ENCODE data around the gene CADPS2. TPM values are rescaled to one million over a fixed set of nuclear protein-coding genes. Genes with fewer than 3 reads are reported as not detected.

Gene CADPS2
- total RNA-seq, 2 donors from 2014 or later = 31.9 to 63.9 TPM

GRCh38 chr7:122847871-122848473, 38.3 kb downstream of the CADPS2 start:
- Histone ChIP-seq H3K4me1 (peaks cover 13% of the 10 kb centered on the region), H3K4me3 (no peak overlapping the region), H3K9me3 (no peaks in the 10 kb centered on the region), H3K36me3 (replicated peaks in 1 of 2; ENCODE audit: insufficient read depth in 1 of 2, low read depth in 2 of 2) (no peaks in the 10 kb centered on the region), H3K27me3 (no peaks in the 10 kb centered on the region), H3K27ac (no peak overlapping the region)
- no peak for ATAC-seq
- intact Hi-C loops (cut with DNase I) = no loop called here
- no peak for DNase-seq
- no peak for TF ChIP-seq POLR2A (IDR thresholded peaks at IDR 0.05)
- TF ChIP-seq CTCF (IDR thresholded peaks at IDR 0.05) = no peak
- WGBS, 2 donors = 80 to 86% methylated on average over 3 of the region's 3 CpGs

GRCh38 chr7:122846591-122846990, 39.7 kb downstream of the CADPS2 start:
- 83 to 87% methylated on average over 2 of the region's 2 CpGs for WGBS, 2 donors
- intact Hi-C loops (cut with DNase I) = no loop called here
- no peak for DNase-seq
- Histone ChIP-seq H3K27ac (no peak overlapping the region), H3K4me3 (no peak overlapping the region), H3K36me3 (replicated peaks in 1 of 2; ENCODE audit: insufficient read depth in 1 of 2, low read depth in 2 of 2) (no peaks in the 10 kb centered on the region), H3K27me3 (no peaks in the 10 kb centered on the region), H3K9me3 (no peaks in the 10 kb centered on the region), H3K4me1 (peaks cover 13% of the 10 kb centered on the region)
- no peak for ATAC-seq
- TF ChIP-seq CTCF (IDR thresholded peaks at IDR 0.05) (no peak), POLR2A (IDR thresholded peaks at IDR 0.05) (no peak)

GRCh38 chr7:122845286-122845685, 41.0 kb downstream of the CADPS2 start:
- 88 to 93% methylated on average over 3 of the region's 3 CpGs for WGBS, 2 donors
- no peak for DNase-seq
- H3K27ac ChIP-seq = no peak overlapping the region
- TF ChIP-seq CTCF (IDR thresholded peaks at IDR 0.05) = no peak
- TF ChIP-seq POLR2A (IDR thresholded peaks at IDR 0.05) = no peak
- peaks cover 13% of the 10 kb centered on the region for H3K4me1 ChIP-seq
- no peak overlapping the region for H3K4me3 ChIP-seq
- H3K9me3 ChIP-seq = no peaks in the 10 kb centered on the region
- no peak for ATAC-seq
- no peaks in the 10 kb centered on the region for H3K27me3 ChIP-seq
- no peaks in the 10 kb centered on the region for H3K36me3 ChIP-seq (replicated peaks in 1 of 2; ENCODE audit: insufficient read depth in 1 of 2, low read depth in 2 of 2)
- intact Hi-C loops (cut with DNase I) = no loop called here

GRCh38 chr7:122844191-122844988, 41.9 kb downstream of the CADPS2 start:
- no peaks in the 10 kb centered on the region for H3K27me3 ChIP-seq
- 84 to 93% methylated on average over 3 of the region's 3 CpGs for WGBS, 2 donors
- no peaks in the 10 kb centered on the region for H3K36me3 ChIP-seq (replicated peaks in 1 of 2; ENCODE audit: insufficient read depth in 1 of 2, low read depth in 2 of 2)

More at GRCh38 chr7:122844191-122844988, 41.9 kb downstream of the CADPS2 start:
- Histone ChIP-seq H3K4me1 (peaks cover 8% of the 10 kb centered on the region), H3K4me3 (no peak overlapping the region), H3K27ac (no peak overlapping the region), H3K9me3 (no peaks in the 10 kb centered on the region)
- DNase-seq = no peak
- no peak for TF ChIP-seq POLR2A (IDR thresholded peaks at IDR 0.05)
- no peak for TF ChIP-seq CTCF (IDR thresholded peaks at IDR 0.05)
- ATAC-seq = no peak
- intact Hi-C loops (cut with DNase I) = no loop called here

Data from body of pancreas (tissue), 4 donors.